Common myeloid progenitor, CD34-positive (primary cell): ENCODE results near the gene SLC16A3.
"Not testable (repeated sequence)": the region's sequence is repeated elsewhere in the genome, so short reads cannot be mapped to it uniquely, and the experiment has no call there.

ENCODE experiments used
- CTCF ChIA-PET: fragments of 350-600 bp; sonication (Branson Sonifier 250); formaldehyde crosslinking; loops from one replicate; lab custom pipeline; 2021; ENCODE audit warnings: antibody characterized with exemption; lab: Charles Lee
- POLR2A ChIA-PET: fragments of 350-600 bp; sonication (Branson Sonifier 250); formaldehyde crosslinking; loops from one replicate; lab custom pipeline; 2021; ENCODE audit warnings: antibody characterized with exemption; lab: Charles Lee
- DNase-seq, 3 donors: peaks; one replicate each; pipeline versions ENCODE4 v3.0.0 to v3.0.0-alpha.2; 2013
- H3K27ac ChIP-seq, 2 experiments: 1 replicate in 1 of 2; 2 replicates in 1 of 2; pipeline ENCODE4 v1.7.0; 2013; ENCODE audit warnings: inconsistent platforms in 2 of 2, low read length in 2 of 2, mild to moderate bottlenecking in 2 of 2, low read depth in 1 of 2, moderate library complexity in 1 of 2; ENCODE audit not compliant: severe bottlenecking in 2 of 2, insufficient read depth in 1 of 2, poor library complexity in 1 of 2
- H3K27me3 ChIP-seq, 5 experiments: replicated peaks in 2 of 5; 1 replicate in 3 of 5; 2 replicates in 2 of 5; pipeline versions ENCODE4 v1.6.1 to v1.7.0; 2013; ENCODE audit warnings: low read length in 4 of 5, mild to moderate bottlenecking in 2 of 5, moderate library complexity in 2 of 5, inconsistent platforms in 1 of 5; ENCODE audit not compliant: insufficient read depth in 5 of 5, control insufficient read depth in 4 of 5
- H3K36me3 ChIP-seq, 4 experiments: 1 replicate in 2 of 4; 2 replicates in 2 of 4; pipeline versions ENCODE4 v1.6.1 to v1.7.0; 2013; ENCODE audit warnings: low read length in 3 of 4, control low read depth in 1 of 4, mild to moderate bottlenecking in 1 of 4; ENCODE audit not compliant: control insufficient read depth in 4 of 4, insufficient read depth in 4 of 4
- H3K4me1 ChIP-seq, 4 experiments: 1 replicate in 3 of 4; 2 replicates in 1 of 4; pipeline versions ENCODE4 v1.6.1 to v1.7.1; 2013; ENCODE audit warnings: low read length in 3 of 4, mild to moderate bottlenecking in 3 of 4, control low read depth in 1 of 4, inconsistent platforms in 1 of 4, moderate library complexity in 1 of 4; ENCODE audit not compliant: control insufficient read depth in 4 of 4, insufficient read depth in 4 of 4; ENCODE audit errors: control extremely low read depth in 1 of 4
- H3K4me3 ChIP-seq, 7 experiments: 1 replicate in 4 of 7; 2 replicates in 3 of 7; pipeline versions ENCODE4 v1.5.1 to v1.7.0; 2013; ENCODE audit warnings: mild to moderate bottlenecking in 7 of 7, low read length in 6 of 7, moderate library complexity in 6 of 7, inconsistent platforms in 2 of 7, low read depth in 2 of 7, control low read depth in 1 of 7; ENCODE audit not compliant: insufficient read depth in 4 of 7, control insufficient read depth in 1 of 7; ENCODE audit errors: extremely low read depth in 1 of 7
- H3K9me3 ChIP-seq, 5 experiments: 1 replicate in 4 of 5; 2 replicates in 1 of 5; pipeline versions ENCODE4 v1.6.1 to v1.7.1; 2013; ENCODE audit warnings: low read length in 4 of 5, mild to moderate bottlenecking in 2 of 5, inconsistent platforms in 1 of 5, low read depth in 1 of 5, moderate library complexity in 1 of 5; ENCODE audit not compliant: control insufficient read depth in 4 of 5, insufficient read depth in 2 of 5; ENCODE audit errors: control extremely low read depth in 1 of 5
- WGBS: methylation state at CpG from one replicate; pipeline ENCODE4 v1.1.5; 2013; ENCODE audit not compliant: insufficient coverage; 5-methylcytosine and 5-hydroxymethylcytosine counted together

Gene SLC16A3

DNA sequence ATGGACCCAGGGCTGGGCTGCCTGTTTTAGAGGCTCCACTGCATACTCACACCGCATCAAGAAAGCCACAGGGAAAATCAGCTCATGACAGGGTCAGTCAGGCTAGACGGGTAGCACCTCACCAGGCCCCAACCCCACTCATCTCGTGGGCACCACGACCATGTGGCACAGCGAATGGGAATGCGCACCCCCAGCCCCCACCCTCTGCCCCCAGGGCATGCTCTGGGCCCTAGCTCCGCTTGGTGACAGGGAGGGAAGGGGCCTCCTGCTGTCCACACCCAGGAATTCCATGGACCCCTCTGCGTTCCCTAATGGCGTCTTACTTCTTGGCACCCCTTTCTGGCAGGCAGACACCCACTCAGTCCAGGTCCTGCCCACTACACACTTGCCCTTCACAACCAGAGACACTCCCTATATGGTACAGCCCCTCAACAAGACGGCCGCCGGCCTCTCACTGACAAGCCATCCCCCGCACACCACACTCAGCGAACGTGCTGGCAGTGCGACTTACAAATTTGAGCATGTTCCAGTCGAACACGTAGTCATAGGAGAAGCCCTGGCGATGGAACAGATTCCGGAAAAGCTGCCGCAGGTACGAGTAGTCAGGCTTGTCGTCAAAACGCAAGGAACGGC is 22.1 kb downstream of the SLC16A3 start:
- H3K27ac ChIP-seq = no peak overlapping the region
- H3K36me3 ChIP-seq = peaks cover 27 to 86% (median 57%) of the 10 kb centered on the region in 4 experiments
- no peaks in the 10 kb centered on the region for H3K27me3 ChIP-seq
- ChIA-PET CTCF (interaction anchor here (0.7 to 1.5 kb wide), 3 partner anchors 9 to 11 kb away, joined by 3 to 4 read pairs (median 3); no protein-coding TSS in a partner anchor), POLR2A (interaction anchor here (1.2 kb wide), 1 partner anchor 9 kb away, joined by 4 read pairs; no protein-coding TSS in a partner anchor)
- peaks cover 0 to 2% (median 0%) of the 10 kb centered on the region in 5 experiments for H3K9me3 ChIP-seq
- 97% methylated on average over 21 of the region's 25 CpGs for WGBS
- no peak for DNase-seq
- H3K4me3 ChIP-seq = no peak overlapping the region
- peaks cover 0 to 19% (median 13%) of the 10 kb centered on the region in 4 experiments for H3K4me1 ChIP-seq

DNA sequence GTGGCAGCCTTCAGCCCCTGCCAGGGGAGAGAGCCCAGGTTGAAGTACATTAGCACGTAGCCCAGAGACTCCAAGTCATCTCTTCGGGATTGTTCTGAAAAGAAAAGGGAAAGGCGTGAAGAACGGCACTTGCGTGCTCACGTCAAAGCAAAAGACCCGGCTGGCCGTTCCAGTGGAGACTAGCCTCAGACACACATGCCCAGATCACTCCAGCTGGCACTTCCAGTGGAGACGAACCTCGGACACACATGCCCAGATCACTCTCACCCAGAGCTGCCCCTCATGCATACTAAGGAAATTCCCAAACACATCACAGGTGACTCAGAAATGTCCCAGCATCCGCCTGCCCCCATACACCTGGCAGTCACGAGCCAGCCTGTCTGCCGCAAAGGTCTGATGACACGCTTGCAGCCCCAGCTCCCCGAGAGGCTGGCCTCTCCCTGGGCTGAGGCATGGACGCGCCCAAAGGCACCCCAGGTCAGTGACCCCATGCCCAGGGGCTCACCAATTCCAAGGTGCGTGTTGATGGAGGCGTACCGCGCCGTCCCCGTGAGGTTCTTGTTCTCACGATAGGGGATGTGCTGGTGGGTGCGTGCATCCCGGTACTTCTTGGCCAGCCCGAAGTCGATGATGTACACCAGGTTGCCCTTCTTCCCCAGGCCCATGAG is 23.8 kb downstream of the SLC16A3 start:
- Histone ChIP-seq H3K27ac (no peak overlapping the region), H3K36me3 (peaks cover 31 to 84% (median 57%) of the 10 kb centered on the region in 4 experiments)

GRCh38 chr17:82253179-82253544 is 24.3 kb downstream of the SLC16A3 start:
- no peak overlapping the region for H3K27ac ChIP-seq
- CTCF ChIA-PET = interaction anchor here (1.1 to 2.4 kb wide), 3 partner anchors 12 to 96 kb away, joined by 3 to 7 read pairs (median 4); no protein-coding TSS in a partner anchor
- peaks cover 0 to 2% (median 0%) of the 10 kb centered on the region in 5 experiments for H3K9me3 ChIP-seq
- H3K27me3 ChIP-seq = no peaks in the 10 kb centered on the region
- no peak overlapping the region for H3K4me3 ChIP-seq
- no peak for DNase-seq
- POLR2A ChIA-PET = interaction anchor here (0.6 kb wide), 1 partner anchor 11 kb away, joined by 3 read pairs; no protein-coding TSS in a partner anchor
- peaks cover 34 to 83% (median 56%) of the 10 kb centered on the region in 4 experiments for H3K36me3 ChIP-seq
- peaks cover 0 to 2% (median 0%) of the 10 kb centered on the region in 4 experiments for H3K4me1 ChIP-seq
- WGBS = 98% methylated on average over 10 of the region's 12 CpGs

More for the DNA sequence above, 23.8 kb downstream of the SLC16A3 start:
- DNase-seq = no peak
- H3K4me1 ChIP-seq = peaks cover 0 to 7% (median 3%) of the 10 kb centered on the region in 4 experiments
- 97% methylated on average over 26 of the region's 28 CpGs for WGBS
- H3K9me3 ChIP-seq = peaks cover 0 to 2% (median 0%) of the 10 kb centered on the region in 5 experiments
- H3K4me3 ChIP-seq = no peak overlapping the region
- no peaks in the 10 kb centered on the region for H3K27me3 ChIP-seq
- ChIA-PET CTCF (interaction anchor here (1.1 to 1.2 kb wide), 2 partner anchors 15 to 97 kb away, joined by 3 to 4 read pairs; no protein-coding TSS in a partner anchor), POLR2A (interaction anchor here (0.6 kb wide), 2 partner anchors 12 to 310 kb away, joined by 3 to 12 read pairs; no protein-coding TSS in a partner anchor)

GRCh38 chr17:82254096-82254495 is 25.3 kb downstream of the SLC16A3 start:
- not testable (repeated sequence) for H3K4me3 ChIP-seq, DNase-seq, H3K9me3 ChIP-seq, H3K27ac ChIP-seq, H3K27me3 ChIP-seq, H3K4me1 ChIP-seq
- ChIA-PET POLR2A (interaction anchor here (0.6 to 1.0 kb wide), 3 partner anchors 13 to 91 kb away, joined by 3 to 4 read pairs (median 4); no protein-coding TSS in a partner anchor), CTCF (interaction anchor here (1.5 to 2.4 kb wide), 4 partner anchors 11 to 14 kb away, joined by 3 to 7 read pairs (median 6); no protein-coding TSS in a partner anchor)
- peaks cover 34 to 83% (median 60%) of the 10 kb centered on the region in 4 experiments for H3K36me3 ChIP-seq
- 96% methylated on average over 31 of the region's 39 CpGs for WGBS

GRCh38 chr17:82254746-82255145 is 25.9 kb downstream of the SLC16A3 start:
- not testable (repeated sequence) for H3K27ac ChIP-seq, H3K4me3 ChIP-seq, DNase-seq, H3K4me1 ChIP-seq, H3K9me3 ChIP-seq, H3K27me3 ChIP-seq
- POLR2A ChIA-PET = interaction anchor here (0.6 to 1.0 kb wide), 5 partner anchors 10 to 143 kb away, joined by 4 read pairs; no protein-coding TSS in a partner anchor
- CTCF ChIA-PET = interaction anchor here (1.4 to 2.4 kb wide), 7 partner anchors 11 to 95 kb away, joined by 3 to 7 read pairs (median 6); no protein-coding TSS in a partner anchor
- over 99% methylated on average over 22 of the region's 33 CpGs for WGBS
- peaks cover 36 to 83% (median 61%) of the 10 kb centered on the region in 4 experiments for H3K36me3 ChIP-seq

DNA sequence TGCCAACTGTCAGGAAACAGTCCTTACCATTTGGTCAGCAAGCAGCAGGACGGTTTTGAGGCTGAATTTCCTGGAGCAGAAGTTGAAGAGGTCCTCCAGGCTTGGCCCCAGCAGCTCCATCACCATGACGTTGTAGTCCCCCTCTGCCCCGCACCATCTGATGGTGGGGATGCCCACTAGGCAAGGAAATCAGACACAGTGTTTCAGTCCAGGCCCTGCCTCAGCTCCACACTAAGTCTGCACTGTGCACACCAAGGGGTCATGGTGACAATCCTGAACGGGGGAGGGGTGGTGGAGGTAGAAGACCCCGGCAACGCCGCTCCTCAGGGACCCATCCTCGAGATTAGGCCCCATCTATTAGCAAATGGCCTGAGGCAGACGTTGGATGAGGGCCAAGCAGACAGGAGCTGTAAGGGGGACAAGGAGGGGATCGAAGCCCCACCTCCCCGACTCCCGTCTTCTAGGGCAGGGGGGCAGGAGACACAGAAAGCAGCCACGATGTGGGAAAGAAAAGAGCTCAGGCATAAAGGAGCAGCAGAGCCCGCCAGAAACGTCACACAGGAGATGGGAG is 26.6 kb downstream of the SLC16A3 start:
- DNase-seq = no peak
- ChIA-PET POLR2A (interaction anchor here (0.6 to 0.9 kb wide), 3 partner anchors 11 to 143 kb away, joined by 4 read pairs; no protein-coding TSS in a partner anchor), CTCF (interaction anchor here (1.4 to 2.4 kb wide), 5 partner anchors 10 to 94 kb away, joined by 3 to 7 read pairs (median 7); no protein-coding TSS in a partner anchor)
- H3K27ac ChIP-seq = no peak overlapping the region
- peaks cover 44 to 83% (median 61%) of the 10 kb centered on the region in 4 experiments for H3K36me3 ChIP-seq
- no peaks in the 10 kb centered on the region for H3K27me3 ChIP-seq
- peaks cover 0 to 2% (median 0%) of the 10 kb centered on the region in 5 experiments for H3K9me3 ChIP-seq
- 96% methylated on average over 11 of the region's 15 CpGs for WGBS
- H3K4me1 ChIP-seq = no peaks in the 10 kb centered on the region
- no peak overlapping the region for H3K4me3 ChIP-seq
